ENCODE results near the gene THADA.

- no peak for TF ChIP-seq POLR2AphosphoS5 (IDR thresholded peaks at IDR 0.05)
- no peak for TF ChIP-seq EP300 (IDR thresholded peaks at IDR 0.05)
- no peak for TF ChIP-seq POLR2A (IDR thresholded peaks at IDR 0.05)
Measured at GRCh38 chr2:43438342-43438741, 157.5 kb downstream of the THADA start.

All from upper lobe of left lung (tissue), 4 donors.